Amygdala (tissue), 56 donors: ENCODE results near the gene SLC25A33.
A peak's percentile ranks its signal among the peaks of the same experiment; 100 is the strongest.
"Not testable (repeated sequence)": the region's sequence is repeated elsewhere in the genome, so short reads cannot be mapped to it uniquely, and the experiment has no call there.

ENCODE experiments used
- DNase-seq, 56 donors: peaks; one replicate each; lab custom pipeline; 2025; lab: John Stamatoyannopoulos, UW

Gene SLC25A33

GRCh38 chr1:9539165-9539828 lies at the start of gene SLC25A33:
Gene SLC25A33, plus strand, starts transcription at chr1:9539465. Its CDS starts 227 bp downstream, at chr1:9539692.
- peak; percentile 38 to 98 (median 96) for DNase-seq

GRCh38 chr1:9490605-9491339 lies 48.5 kb upstream of the SLC25A33 start:
- peak in 54 of 56 donors; percentile 17 to 94 (median 73) for DNase-seq

DNA sequence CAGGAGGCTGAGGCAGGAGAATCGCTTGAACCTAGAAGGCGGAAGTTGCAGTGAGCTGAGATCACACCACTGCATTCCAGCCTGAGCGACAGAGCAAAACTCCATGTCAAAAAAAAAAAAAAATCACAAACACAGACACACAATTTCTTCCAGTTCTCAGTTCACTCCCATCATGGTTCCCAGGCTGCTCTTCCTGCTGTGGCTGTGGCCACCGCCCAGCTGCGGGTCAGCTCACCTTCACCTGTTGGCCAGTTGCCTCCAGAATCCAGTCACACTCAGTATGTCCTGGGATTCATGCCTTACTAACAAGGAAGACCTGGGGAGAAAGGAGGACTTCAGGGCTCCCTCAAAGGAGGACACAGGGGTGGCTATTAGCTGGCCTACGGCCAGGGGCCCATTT lies 45.9 kb upstream of the SLC25A33 start:
- no peak for DNase-seq

DNA sequence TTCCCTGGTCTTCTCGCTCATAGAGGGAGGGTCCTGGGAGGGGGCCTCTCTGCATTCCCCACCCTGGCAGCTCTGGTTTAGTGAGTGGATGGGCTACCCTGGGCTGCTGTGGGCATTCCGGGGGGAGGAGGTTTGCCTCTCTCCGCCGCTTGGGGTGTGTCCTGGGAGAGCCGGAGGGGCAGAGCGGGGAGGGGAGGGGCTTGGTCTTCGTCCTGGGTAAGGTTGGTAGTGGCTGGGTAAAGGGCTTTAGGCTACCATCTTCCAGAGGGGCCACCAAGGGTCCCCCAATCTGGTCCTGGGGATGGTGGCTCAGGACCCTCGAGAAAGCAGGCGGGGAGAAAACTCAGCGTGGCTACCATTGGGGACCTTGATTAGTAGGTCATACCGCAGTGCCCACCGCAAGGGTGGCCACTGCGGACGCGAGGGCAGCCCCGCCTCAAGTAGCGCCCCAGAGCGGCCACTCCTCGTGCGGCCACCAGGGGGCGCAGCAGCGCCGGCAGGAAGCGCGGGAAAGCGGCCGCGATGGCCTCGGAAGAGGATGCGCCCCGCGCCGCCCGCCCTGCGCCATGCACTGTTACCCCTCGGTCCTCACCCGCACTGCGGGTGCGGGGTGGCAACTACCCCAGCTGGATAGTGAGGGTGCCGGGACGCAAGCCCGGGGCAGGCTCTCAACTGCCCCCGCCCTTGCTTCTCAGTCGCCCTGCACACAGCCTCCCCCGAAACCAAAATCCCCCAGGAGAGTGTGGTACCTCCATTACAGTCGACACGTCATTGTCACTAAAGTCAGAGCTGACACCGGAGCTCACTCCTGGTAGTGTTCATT lies 44.1 kb upstream of the SLC25A33 start:
- peak in 20 of 56 donors; percentile 2 to 68 (median 23) for DNase-seq

GRCh38 chr1:9495854-9496374 lies 43.4 kb upstream of the SLC25A33 start:
- DNase-seq = no peak

DNA sequence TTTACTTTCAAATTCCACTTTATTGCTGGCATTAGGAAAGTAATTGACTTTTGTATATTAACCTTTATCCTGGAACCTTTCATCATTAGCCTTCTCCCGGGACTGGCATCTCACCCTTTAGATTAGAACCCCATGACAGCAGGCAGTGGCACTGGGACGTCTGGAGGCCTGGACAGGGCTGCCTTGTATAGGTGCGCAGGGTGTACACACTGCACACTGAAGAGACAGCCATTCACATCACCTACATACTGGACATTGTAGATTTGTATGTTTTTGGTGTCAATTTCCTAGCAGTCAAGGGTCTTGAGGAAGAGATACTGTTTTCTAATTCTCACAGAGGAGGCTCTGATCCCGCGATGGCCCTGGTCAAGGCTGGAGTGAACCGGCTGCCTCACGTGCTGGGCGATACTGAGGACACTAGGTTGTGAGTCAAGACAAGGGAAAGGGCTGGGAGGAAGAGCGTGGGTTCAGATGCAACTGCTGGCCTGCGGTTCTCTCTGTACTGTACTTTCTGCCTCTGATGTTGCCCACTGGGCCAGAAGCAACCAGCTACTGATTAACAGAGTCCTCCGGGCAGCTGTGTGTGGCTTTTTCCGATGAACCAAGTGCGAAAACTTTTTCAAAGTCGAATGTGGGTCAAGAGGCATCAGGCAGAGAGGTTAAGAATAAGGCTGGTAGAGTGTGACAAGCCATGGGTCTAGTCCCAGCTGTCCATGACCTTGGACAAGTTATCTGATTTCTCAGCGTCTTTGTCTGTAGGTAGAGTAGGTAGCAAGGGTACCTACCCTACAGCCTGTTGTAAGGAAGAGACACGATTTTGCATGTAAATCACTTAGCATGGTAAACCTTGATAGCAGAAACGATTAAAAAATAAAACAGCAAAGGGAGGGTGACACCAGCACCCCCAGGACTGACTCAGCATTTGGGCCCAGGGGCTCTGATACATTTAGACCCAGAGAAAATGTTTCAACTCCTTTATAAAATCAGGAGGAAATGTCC lies 38.2 kb upstream of the SLC25A33 start:
- DNase-seq = no peak

DNA sequence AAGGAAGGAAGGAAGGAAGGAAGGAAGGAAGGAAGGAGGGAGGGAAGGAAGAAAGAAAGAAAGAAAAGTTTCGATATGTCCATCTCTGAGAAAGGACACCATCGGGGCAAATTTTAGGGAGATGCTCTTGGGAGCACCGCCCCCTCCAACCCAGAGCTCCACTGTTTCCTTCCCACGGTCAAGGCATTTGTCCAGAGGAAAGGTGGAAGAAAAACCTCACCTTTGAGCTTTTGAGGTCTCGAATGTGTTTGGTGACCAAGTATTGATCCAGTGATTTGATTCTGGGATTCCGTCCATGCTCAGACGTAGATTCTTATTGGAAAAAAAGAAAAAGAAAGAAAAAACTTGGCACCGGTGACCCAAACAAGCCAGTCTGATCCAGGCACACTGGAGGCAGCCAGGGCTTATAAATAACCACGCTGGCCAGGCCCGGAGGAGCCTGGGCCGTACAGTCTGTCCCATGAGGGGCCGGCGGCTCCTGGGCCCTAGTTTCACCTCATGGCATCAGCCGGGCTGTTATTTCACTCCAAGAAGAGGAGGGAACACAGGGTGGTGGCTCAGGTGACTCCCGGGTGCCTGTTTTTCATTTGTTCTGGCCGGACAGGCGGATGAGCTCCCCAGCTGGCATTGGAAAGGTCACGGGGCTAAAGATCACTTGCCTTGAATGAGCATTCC lies 36.1 kb upstream of the SLC25A33 start:
- DNase-seq = peak in 11 of 56 donors; percentile 4 to 41 (median 12)

DNA sequence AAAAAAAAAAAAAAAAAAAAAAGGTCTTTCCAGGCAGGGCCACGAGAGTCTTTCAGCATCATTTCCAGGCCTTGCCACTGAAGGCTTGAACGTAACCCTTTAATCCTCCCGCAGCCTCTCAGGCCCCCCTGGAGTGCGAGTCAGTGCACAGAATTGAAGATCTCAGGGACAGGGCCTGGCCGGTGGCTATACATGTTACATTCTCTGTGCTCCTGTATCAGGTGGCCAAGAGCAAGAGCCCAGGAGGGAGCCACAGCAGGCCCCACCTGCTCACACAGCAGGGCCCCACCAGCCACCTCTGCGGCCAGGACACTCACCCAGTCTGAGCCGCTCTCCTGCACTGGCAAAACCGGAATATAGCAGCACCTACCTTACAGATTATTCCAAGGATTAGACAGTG lies 34.1 kb upstream of the SLC25A33 start:
- DNase-seq = no peak

GRCh38 chr1:9506901-9507300 lies 32.4 kb upstream of the SLC25A33 start:
- DNase-seq = no peak

DNA sequence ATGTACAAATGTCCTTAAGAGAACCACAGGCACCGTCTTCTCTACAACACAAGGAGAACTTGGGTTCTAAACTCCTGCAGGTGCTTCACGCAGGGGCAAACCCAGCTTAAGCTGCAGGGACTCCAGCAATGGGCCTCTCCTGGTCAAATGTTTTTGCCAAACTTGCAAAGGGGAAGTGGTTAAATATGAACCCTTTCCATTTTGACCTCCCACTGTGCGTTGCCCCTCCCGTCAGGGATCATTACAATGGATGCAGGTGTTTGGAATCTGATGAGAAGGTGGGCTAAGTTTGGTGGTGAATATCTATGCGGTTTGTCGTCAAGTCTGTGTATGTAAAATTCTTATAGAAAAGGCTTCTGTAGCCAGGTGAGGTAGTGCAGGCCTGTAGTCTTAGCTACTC lies 29.1 kb upstream of the SLC25A33 start:
- no peak for DNase-seq

GRCh38 chr1:9515550-9515949 lies 23.7 kb upstream of the SLC25A33 start:
- DNase-seq = not testable (repeated sequence)

DNA sequence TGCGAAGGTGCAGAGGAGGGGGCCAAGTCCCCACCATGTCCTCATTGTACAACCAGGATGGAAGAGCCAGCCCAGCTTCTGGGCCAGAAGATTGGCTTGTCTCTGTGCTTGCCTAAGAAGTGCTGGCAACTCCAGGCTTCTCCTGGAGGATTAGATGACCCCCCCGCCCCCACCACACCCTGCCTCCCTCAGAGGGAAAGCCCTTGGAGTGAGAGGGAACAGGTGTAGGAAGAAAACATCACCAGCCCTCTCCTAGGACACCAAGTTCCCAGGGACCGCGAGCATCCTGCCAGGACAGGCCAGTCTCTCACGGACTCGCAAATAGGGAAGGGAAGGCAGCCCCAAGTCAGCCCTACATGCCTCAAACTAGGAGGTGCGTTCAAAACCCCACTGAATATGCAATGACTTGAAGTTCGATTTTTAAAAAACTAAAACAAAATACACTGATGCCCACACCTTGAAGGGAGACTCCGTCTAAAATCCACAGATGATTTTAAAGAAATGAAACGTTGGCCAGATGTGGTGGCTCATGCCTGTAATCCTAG lies 20.7 kb upstream of the SLC25A33 start:
- DNase-seq = no peak

DNA sequence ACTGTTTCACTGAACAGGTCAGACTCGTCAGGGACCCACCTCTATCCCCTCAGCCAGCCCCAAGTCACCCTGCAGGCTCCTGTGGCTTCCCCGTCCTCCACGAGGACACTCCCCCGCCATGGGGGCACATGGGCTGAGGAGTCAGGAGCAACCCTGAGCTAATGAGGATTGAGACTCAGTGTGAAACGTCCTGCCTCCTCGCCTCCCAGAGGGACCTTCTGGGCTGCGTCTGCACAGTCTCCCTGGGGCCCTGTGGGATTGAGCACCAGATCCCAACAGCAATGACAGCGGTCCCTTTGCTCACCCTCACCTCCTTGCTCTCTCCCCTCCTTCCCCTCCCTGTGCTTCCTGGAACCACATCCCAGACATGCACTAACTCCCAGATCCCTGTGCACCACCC lies 18.9 kb upstream of the SLC25A33 start:
- no peak for DNase-seq

- DNase-seq = peak in 7 of 56 donors; percentile 6 to 59 (median 28)
Measured at GRCh38 chr1:9529190-9529589, 10.1 kb upstream of the SLC25A33 start.

GRCh38 chr1:9530320-9530719 lies 8.9 kb upstream of the SLC25A33 start:
- DNase-seq = no peak

DNA sequence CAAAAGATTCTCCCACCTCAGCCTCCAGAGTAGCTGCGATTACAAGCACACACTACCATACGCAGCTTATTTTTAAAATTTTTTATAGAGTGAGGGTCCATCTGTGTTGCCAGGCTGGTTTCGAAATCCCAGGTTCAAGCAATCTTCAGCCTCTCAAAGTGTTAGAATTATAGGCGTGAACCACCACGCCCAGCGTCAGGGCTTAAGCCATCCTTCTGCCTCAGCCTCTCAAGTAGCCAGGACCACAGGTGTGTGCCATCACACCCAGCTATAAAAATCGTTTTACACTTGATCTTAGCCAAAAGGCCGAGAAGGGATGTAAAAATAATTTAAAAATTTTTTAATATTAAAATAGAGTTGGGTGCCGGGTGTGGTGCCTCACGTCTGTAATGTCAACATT lies 4.3 kb upstream of the SLC25A33 start:
- no peak for DNase-seq

DNA sequence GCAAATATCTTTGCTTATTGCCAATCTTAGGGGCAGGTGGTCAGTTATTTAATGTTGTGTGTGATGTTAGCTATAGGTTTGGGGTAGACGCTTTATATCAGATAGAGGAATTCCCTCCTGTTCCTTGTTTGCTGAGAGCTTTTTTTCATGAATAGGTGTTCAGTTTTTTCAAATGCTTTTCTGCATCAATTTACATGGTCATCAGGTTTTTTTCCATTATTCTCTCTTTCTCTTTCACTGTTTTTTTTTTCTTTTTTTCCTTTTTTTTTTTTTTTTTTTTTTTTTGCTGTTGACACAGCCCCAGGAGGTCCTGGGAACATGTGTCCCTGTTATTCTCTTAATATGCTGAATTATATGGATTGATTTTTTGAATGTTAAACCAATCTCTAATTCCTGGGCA lies 3.0 kb upstream of the SLC25A33 start:
- DNase-seq = no peak

DNA sequence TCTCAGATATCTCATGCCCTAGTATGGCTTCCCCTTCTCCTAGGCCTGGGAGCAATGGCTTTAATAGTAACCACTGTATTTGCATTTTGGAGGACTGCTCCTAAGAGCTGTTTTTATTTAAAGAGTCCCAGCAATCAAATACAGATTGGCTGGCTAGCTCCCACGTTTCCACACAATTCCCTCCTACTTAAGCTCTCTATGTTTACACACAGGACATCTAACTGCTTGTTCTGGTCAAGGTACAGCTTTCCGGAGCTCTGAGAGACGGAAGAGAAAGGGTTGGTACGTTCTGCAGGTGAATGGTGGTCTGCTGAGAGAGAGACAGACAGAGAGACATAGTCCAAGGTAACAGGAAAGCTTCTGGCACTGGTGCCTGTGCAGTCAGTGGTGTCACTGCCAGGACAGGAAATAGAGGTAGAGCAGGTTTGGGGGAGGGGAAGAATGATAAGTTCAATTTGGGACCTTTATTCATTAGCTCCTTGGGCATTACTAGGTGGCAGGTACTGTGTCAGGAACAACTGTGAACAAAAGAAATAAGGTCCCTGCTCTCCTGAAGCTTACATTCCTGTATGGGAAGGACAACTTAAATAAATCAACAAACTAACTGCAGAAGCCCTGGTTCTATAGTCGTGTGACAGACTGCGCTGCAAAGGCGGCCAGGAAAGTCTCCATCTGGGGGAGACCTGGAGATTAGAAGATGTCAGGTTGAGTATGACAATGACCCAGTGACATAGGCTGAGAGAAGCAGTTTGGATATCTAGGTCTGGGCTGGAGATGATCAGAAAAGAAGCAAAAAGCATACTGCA lies 1.2 kb upstream of the SLC25A33 start:
- no peak for DNase-seq
